Muscle of leg (tissue), 11 donors: ENCODE data around the gene ELMO1. TPM values are rescaled to one million over a fixed set of nuclear protein-coding genes. Genes with fewer than 3 reads are reported as not detected.

Experiments used
- DNase-seq: peaks from one replicate; pipeline ENCODE4 v3.0.0; 2013
- H3K27ac ChIP-seq: one replicate; pipeline ENCODE4 v1.5.1; 2013; ENCODE audit warnings: mild to moderate bottlenecking, low read length, control low read depth
- H3K27me3 ChIP-seq: one replicate; pipeline ENCODE4 v1.6.1; 2013; ENCODE audit warnings: low read length; ENCODE audit not compliant: control insufficient read depth, insufficient read depth
- H3K36me3 ChIP-seq: one replicate; pipeline ENCODE4 v1.6.1; 2013; ENCODE audit warnings: low read length; ENCODE audit not compliant: control insufficient read depth, insufficient read depth
- H3K4me1 ChIP-seq: one replicate; pipeline ENCODE4 v1.6.1; 2013; ENCODE audit warnings: low read length; ENCODE audit not compliant: control insufficient read depth, insufficient read depth
- H3K4me3 ChIP-seq: one replicate; pipeline ENCODE4 v1.5.1; 2013; ENCODE audit warnings: low read length, control low read depth
- H3K9me3 ChIP-seq: replicated peaks from 2 replicates; pipeline ENCODE4 v1.6.1; 2013; ENCODE audit warnings: low read depth, low read length; ENCODE audit not compliant: control insufficient read depth
- WGBS: methylation state at CpG from one replicate; pipeline ENCODE4 v1.1.5; 2013; ENCODE audit warnings: missing lambda C conversion rate; ENCODE audit not compliant: insufficient coverage; 5-methylcytosine and 5-hydroxymethylcytosine counted together
- polyA plus RNA-seq, 8 donors: library from polyadenylated mRNA; unstranded; fragments of 120-200 nt; gene quantifications; one replicate each; pipeline versions ENCODE4 v1.2.1 to v1.2.3, GENCODE V29; 2013; ENCODE audit warnings: inconsistent platforms in 1 of 8, low replicate concordance in 1 of 8; ENCODE audit not compliant: insufficient read length in 8 of 8, insufficient read depth in 1 of 8
- total RNA-seq: library from RNA; stranded (reverse); fragments of 120-200 nt; gene quantifications from one replicate; pipeline ENCODE4 v1.2.4, GENCODE V29; 2013

ELMO1 gene
- total and polyA plus RNA-seq, 9 donors = 20.3 to 40.7 (median 25.0) TPM

GRCh38 chr7:37377231-37377630 lies 71.4 kb downstream of the ELMO1 start:
- DNase-seq = no peak
- Histone ChIP-seq H3K4me3 (no peak overlapping the region), H3K4me1 (no peaks in the 10 kb centered on the region), H3K27ac (no peak overlapping the region), H3K9me3 (peaks cover 10% of the 10 kb centered on the region), H3K36me3 (no peaks in the 10 kb centered on the region), H3K27me3 (no peaks in the 10 kb centered on the region)
- 95% methylated on average over 3 of the region's 5 CpGs for WGBS

- DNase-seq = no peak
- H3K4me3 ChIP-seq = no peak overlapping the region
- H3K4me1 ChIP-seq = no peaks in the 10 kb centered on the region
- H3K27ac ChIP-seq = no peak overlapping the region
- 88% methylated on average over 8 of the region's 8 CpGs for WGBS
- H3K36me3 ChIP-seq = no peaks in the 10 kb centered on the region
- H3K9me3 ChIP-seq = peaks cover 10% of the 10 kb centered on the region
- H3K27me3 ChIP-seq = no peaks in the 10 kb centered on the region
These were observed 72.3 kb downstream of the ELMO1 start for GRCh38 chr7:37376386-37376785.

- no peaks in the 10 kb centered on the region for H3K27me3 ChIP-seq
- no peaks in the 10 kb centered on the region for H3K4me1 ChIP-seq
- H3K9me3 ChIP-seq = peaks cover 10% of the 10 kb centered on the region
- H3K36me3 ChIP-seq = no peaks in the 10 kb centered on the region
- 81% methylated on average over 2 of the region's 3 CpGs for WGBS
- no peak overlapping the region for H3K27ac ChIP-seq
- no peak for DNase-seq
- H3K4me3 ChIP-seq = no peak overlapping the region
These were observed 75.9 kb downstream of the ELMO1 start for GRCh38 chr7:37372750-37373149.

GRCh38 chr7:37371755-37372154 lies 76.9 kb downstream of the ELMO1 start:
- no CpG with 5 or more reads among the region's 5 CpGs for WGBS
- Histone ChIP-seq H3K27ac (no peak overlapping the region), H3K9me3 (peaks cover 6% of the 10 kb centered on the region), H3K27me3 (no peaks in the 10 kb centered on the region), H3K4me1 (no peaks in the 10 kb centered on the region), H3K36me3 (no peaks in the 10 kb centered on the region), H3K4me3 (no peak overlapping the region)
- DNase-seq = no peak

- DNase-seq = no peak
- H3K4me3 ChIP-seq = no peak overlapping the region
- WGBS = 69% methylated on average over 3 of the region's 4 CpGs
- H3K9me3 ChIP-seq = no peaks in the 10 kb centered on the region
- no peaks in the 10 kb centered on the region for H3K27me3 ChIP-seq
- H3K36me3 ChIP-seq = no peaks in the 10 kb centered on the region
- no peak overlapping the region for H3K27ac ChIP-seq
- no peaks in the 10 kb centered on the region for H3K4me1 ChIP-seq
These were observed 78.8 kb downstream of the ELMO1 start for GRCh38 chr7:37369906-37370305.

- no peak overlapping the region for H3K27ac ChIP-seq
- H3K4me3 ChIP-seq = no peak overlapping the region
- no peaks in the 10 kb centered on the region for H3K36me3 ChIP-seq
- WGBS = no CpG with 5 or more reads among the region's 1 CpG
- no peaks in the 10 kb centered on the region for H3K4me1 ChIP-seq
- H3K27me3 ChIP-seq = no peaks in the 10 kb centered on the region
- no peak for DNase-seq
- no peaks in the 10 kb centered on the region for H3K9me3 ChIP-seq
These were observed 80.1 kb downstream of the ELMO1 start for GRCh38 chr7:37368540-37368939.

GRCh38 chr7:37367010-37367409 lies 81.7 kb downstream of the ELMO1 start:
- Histone ChIP-seq H3K4me3 (no peak overlapping the region), H3K36me3 (no peaks in the 10 kb centered on the region), H3K27ac (no peak overlapping the region), H3K4me1 (no peaks in the 10 kb centered on the region), H3K27me3 (no peaks in the 10 kb centered on the region), H3K9me3 (no peaks in the 10 kb centered on the region)
- DNase-seq = no peak
- 67% methylated on average over 1 of the region's 3 CpGs for WGBS

- Histone ChIP-seq H3K36me3 (no peaks in the 10 kb centered on the region), H3K4me1 (no peaks in the 10 kb centered on the region), H3K27ac (no peak overlapping the region), H3K9me3 (no peaks in the 10 kb centered on the region), H3K4me3 (no peak overlapping the region), H3K27me3 (no peaks in the 10 kb centered on the region)
- no CpG with 5 or more reads among the region's 3 CpGs for WGBS
- DNase-seq = no peak
These were observed 82.2 kb downstream of the ELMO1 start for GRCh38 chr7:37366445-37366844.

- DNase-seq = no peak
- H3K27ac ChIP-seq = no peak overlapping the region
These were observed 83.3 kb downstream of the ELMO1 start for GRCh38 chr7:37365405-37365804.

GRCh38 chr7:37364856-37365255 lies 83.8 kb downstream of the ELMO1 start:
- no peak for DNase-seq
- 100% methylated on average over 1 of the region's 8 CpGs for WGBS
- Histone ChIP-seq H3K36me3 (no peaks in the 10 kb centered on the region), H3K27me3 (no peaks in the 10 kb centered on the region), H3K4me3 (no peak overlapping the region), H3K9me3 (no peaks in the 10 kb centered on the region), H3K4me1 (peaks cover under 1% of the 10 kb centered on the region), H3K27ac (no peak overlapping the region)

More at GRCh38 chr7:37365405-37365804, 83.3 kb downstream of the ELMO1 start:
- Histone ChIP-seq H3K36me3 (no peaks in the 10 kb centered on the region), H3K27me3 (no peaks in the 10 kb centered on the region), H3K9me3 (no peaks in the 10 kb centered on the region), H3K4me1 (no peaks in the 10 kb centered on the region), H3K4me3 (no peak overlapping the region)
- 100% methylated on average over 1 of the region's 4 CpGs for WGBS
